ENCODE measurements around the gene NBPF10.
"Not testable (repeated sequence)": the region's sequence is repeated elsewhere in the genome, so short reads cannot be mapped to it uniquely, and the experiment has no call there.

Gene NBPF10, protein sequence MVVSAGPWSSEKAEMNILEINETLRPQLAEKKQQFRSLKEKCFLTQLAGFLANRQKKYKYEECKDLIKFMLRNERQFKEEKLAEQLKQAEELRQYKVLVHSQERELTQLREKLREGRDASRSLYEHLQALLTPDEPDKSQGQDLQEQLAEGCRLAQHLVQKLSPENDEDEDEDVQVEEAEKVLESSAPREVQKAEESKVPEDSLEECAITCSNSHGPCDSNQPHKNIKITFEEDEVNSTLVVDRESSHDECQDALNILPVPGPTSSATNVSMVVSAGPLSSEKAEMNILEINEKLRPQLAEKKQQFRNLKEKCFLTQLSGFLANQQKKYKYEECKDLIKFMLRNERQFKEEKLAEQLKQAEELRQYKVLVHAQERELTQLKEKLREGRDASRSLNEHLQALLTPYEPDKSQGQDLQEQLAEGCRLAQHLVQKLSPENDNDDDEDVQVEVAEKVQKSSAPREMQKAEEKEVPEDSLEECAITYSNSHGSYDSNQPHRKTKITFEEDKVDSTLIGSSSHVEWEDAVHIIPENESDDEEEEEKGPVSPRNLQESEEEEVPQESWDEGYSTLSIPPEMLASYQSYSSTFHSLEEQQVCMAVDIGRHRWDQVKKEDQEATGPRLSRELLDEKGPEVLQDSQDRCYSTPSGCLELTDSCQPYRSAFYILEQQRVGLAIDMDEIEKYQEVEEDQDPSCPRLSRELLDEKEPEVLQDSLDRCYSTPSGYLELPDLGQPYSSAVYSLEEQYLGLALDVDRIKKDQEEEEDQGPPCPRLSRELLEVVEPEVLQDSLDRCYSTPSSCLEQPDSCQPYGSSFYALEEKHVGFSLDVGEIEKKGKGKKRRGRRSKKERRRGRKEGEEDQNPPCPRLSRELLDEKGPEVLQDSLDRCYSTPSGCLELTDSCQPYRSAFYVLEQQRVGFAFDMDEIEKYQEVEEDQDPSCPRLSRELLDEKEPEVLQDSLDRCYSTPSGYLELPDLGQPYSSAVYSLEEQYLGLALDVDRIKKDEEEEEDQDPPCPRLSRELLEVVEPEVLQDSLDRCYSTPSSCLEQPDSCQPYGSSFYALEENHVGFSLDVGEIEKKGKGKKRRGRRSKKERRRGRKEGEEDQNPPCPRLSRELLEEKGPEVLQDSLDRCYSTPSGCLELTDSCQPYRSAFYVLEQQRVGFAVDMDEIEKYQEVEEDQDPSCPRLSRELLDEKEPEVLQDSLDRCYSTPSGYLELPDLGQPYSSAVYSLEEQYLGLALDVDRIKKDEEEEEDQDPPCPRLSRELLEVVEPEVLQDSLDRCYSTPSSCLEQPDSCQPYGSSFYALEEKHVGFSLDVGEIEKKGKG (N-terminal part only)

DNA sequence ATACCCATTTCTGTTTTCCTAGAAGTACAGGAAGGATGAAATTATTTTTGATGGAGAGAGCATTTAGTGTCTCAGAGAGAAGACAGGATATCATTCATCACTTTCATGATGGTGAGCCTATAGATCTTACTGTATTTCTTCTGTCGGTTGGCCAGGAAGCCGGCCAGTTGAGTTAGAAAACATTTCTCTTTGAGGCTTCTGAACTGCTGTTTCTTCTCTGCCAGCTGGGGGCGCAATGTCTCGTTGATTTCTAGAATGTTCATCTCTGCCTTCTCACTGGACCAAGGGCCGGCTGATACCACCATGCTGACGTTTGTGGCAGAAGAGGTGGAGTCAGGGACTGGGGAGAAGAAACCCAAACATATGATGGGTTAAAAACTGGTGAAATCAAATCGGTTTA is at the start of gene NBPF10:
Gene NBPF10 (minus strand): TSS at position 340 of the 400 bp plus-strand sequence. CDS start 35 bp downstream, at position 305.
- not testable (repeated sequence) for DNase-seq (ENCODE audit: low read depth)

DNA sequence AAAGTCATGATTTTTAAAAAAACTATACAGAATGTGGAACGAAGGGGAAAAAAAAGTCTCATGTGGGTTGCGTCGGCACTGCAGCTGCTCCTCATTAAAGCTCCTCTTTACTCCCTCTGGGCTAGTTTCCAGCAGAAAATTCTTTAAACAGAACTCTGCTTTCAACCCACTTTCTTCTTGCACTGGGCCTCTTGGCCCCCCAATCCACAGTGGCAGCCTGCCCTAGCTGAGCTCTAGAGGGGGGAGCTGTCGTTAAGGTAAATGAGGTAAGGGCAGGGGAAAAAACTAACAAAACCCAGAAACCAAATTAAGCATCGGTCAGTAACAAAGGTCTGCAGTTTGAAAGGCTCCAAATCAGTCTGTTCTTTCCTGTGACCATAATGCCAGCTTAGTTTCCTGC is 29.9 kb upstream of the NBPF10 start:
- not testable (repeated sequence) for DNase-seq (ENCODE audit: low read depth)

DNA sequence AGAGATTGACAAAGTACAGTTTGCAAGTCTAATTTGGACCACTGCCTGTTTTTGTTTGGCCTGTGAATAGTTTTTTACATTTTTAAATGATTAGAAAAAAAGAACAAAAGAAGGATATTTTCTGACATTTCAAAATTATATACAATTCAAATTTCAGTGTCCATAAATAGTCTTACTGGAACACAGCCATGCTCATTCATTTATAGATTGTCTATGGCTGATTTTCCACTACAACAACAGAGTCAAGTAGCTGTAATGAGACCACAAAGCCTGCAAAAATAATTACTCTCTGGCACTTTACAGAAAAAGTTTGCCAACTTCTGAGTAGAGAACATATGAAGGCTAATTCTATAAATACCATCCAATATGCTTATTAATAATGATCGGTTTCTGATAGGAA is 23.1 kb upstream of the NBPF10 start:
- not testable (repeated sequence) for DNase-seq (ENCODE audit: low read depth)

DNA sequence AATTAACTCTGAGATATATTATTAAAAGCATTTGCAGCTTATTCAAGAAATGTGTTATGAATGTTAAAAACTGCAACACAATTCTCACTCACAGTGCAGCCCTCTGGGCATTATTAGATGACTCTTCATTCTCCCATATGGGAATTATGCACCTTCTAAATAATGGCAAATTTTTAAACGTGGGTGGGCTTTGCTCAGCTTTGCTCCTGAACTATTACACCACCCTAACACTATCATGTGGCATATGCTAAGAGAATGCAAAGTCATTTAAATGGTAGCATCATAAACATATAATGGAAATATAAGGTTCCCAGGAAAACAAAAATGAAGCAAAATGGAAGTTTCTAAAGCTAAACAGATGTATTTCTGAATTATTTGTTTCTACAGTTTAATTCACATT is 22.7 kb upstream of the NBPF10 start:
- DNase-seq (ENCODE audit: low read depth) = not testable (repeated sequence)

All from fibroblast of gingiva (primary cell).